ENCODE data around the gene PLK5.

DNA sequence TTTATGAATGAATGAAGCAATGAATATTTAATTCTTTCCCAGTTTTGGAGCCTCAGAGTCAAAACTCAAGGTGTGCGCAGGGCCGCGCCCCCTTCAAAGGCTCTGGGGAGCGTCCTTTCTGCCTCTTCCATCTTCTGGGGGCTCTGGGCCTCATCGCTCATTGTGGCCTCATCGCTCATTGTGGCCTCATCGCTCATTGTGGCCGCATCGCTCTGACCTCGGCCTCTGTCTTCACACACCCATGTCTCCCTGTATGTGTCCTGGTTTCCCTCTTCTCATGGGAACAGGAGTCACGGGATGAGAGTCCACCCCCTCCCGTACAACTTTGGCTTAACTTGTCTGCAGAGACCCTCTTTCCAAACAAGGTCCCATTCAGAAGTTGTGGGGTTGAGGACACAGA lies 47.5 kb downstream of the PLK5 start:
- TF ChIP-seq POLR2A (IDR thresholded peaks at IDR 0.05; ENCODE audit: low read length) (no peak), GATA1 (IDR thresholded peaks at IDR 0.05; ENCODE audit: low read depth, low read length) (no peak)
